RWPE2 (cell line): Measurements from ENCODE around the gene RPS16.
"Not testable (repeated sequence)": the region's sequence is repeated elsewhere in the genome, so short reads cannot be mapped to it uniquely, and the experiment has no call there.

Source experiments
- ATAC-seq: fragments of 200-7000 bp; cut with Tn5 transposase; 3 replicates; pipeline ENCODE4 v1.9.1; 2021; ENCODE audit warnings: low read depth
- DNase-seq: peaks from one replicate; pipeline ENCODE4 v3.0.0-alpha.2; 2020; ENCODE audit warnings: low spot score
- H3K27ac ChIP-seq: fragments of 450-650 bp; 2 replicates; pipeline ENCODE4 v1.5.1; 2017; ENCODE audit warnings: mild to moderate bottlenecking; ENCODE audit not compliant: poor library complexity, severe bottlenecking
- H3K27me3 ChIP-seq: fragments of 250-450 bp; sonication (Bioruptor Pico); 2 replicates; pipeline ENCODE4 v1.5.1; 2021; ENCODE audit warnings: mild to moderate bottlenecking, moderate library complexity; ENCODE audit not compliant: insufficient read depth, poor library complexity, severe bottlenecking
- H3K36me3 ChIP-seq: fragments of 250-450 bp; sonication (Bioruptor Pico); 2 replicates; pipeline ENCODE4 v1.5.1; 2020; ENCODE audit warnings: low read depth, mild to moderate bottlenecking, moderate library complexity
- H3K4me1 ChIP-seq: fragments of 250-450 bp; sonication (Bioruptor Pico); 2 replicates; pipeline ENCODE4 v1.5.1; 2021; ENCODE audit warnings: mild to moderate bottlenecking, moderate library complexity; ENCODE audit not compliant: insufficient read depth, poor library complexity, severe bottlenecking
- H3K4me3 ChIP-seq: fragments of 250-450 bp; sonication (Bioruptor Pico); 2 replicates; pipeline ENCODE4 v1.5.1; 2021; ENCODE audit warnings: mild to moderate bottlenecking, moderate library complexity; ENCODE audit not compliant: severe bottlenecking
- H3K9me3 ChIP-seq: fragments of 250-450 bp; sonication (Bioruptor Pico); 2 replicates; pipeline ENCODE4 v1.5.1; 2021; ENCODE audit warnings: mild to moderate bottlenecking, moderate library complexity; ENCODE audit not compliant: severe bottlenecking
- CTCF ChIP-seq: fragments of 450-650 bp; IDR thresholded peaks from one replicate; pipeline ENCODE4 v1.5.1; 2017; ENCODE audit warnings: mild to moderate bottlenecking, moderate library complexity; ENCODE audit not compliant: poor library complexity, severe bottlenecking

The RPS16 gene

GRCh38 chr19:39480337-39481228, 44.8 kb upstream of the RPS16 start, which contains the start of gene TIMM50:
TSS of gene TIMM50 (plus strand) at chr19:39480838. CDS start at chr19:39480854, 16 bp downstream.
- Histone ChIP-seq H3K9me3 (no peaks in the 10 kb centered on the region), H3K36me3 (peaks cover 38% of the 10 kb centered on the region), H3K4me1 (no peaks in the 10 kb centered on the region), H3K27me3 (no peaks in the 10 kb centered on the region), H3K4me3 (peak within 1 kb of the TSS; percentile 76), H3K27ac (peak within 1 kb of the TSS; percentile 56)
- peak; percentile 91 for ATAC-seq
- peak; percentile 98 for DNase-seq
- TF ChIP-seq CTCF = no peak

- H3K27ac ChIP-seq = peak overlapping the region; percentile 56
- H3K36me3 ChIP-seq = peaks cover 33% of the 10 kb centered on the region
- no peak for ATAC-seq
Measured at GRCh38 chr19:39479916-39480315, 44.2 kb upstream of the RPS16 start.

GRCh38 chr19:39479319-39479801, 43.6 kb upstream of the RPS16 start:
- not testable (repeated sequence) for DNase-seq, H3K4me1 ChIP-seq, H3K9me3 ChIP-seq, H3K27me3 ChIP-seq, H3K4me3 ChIP-seq, ATAC-seq
- Histone ChIP-seq H3K27ac (peak overlapping the region; percentile 56), H3K36me3 (peaks cover 32% of the 10 kb centered on the region)

More at GRCh38 chr19:39479916-39480315, 44.2 kb upstream of the RPS16 start:
- no peaks in the 10 kb centered on the region for H3K27me3 ChIP-seq
- H3K9me3 ChIP-seq = no peaks in the 10 kb centered on the region
- peak overlapping the region; percentile 76 for H3K4me3 ChIP-seq
- no peaks in the 10 kb centered on the region for H3K4me1 ChIP-seq
- no peak for DNase-seq
- no peak for TF ChIP-seq CTCF

GRCh38 chr19:39475748-39476147, 40.0 kb upstream of the RPS16 start:
- Histone ChIP-seq H3K4me3 (no peak overlapping the region), H3K4me1 (no peaks in the 10 kb centered on the region), H3K36me3 (peaks cover 49% of the 10 kb centered on the region), H3K9me3 (no peaks in the 10 kb centered on the region), H3K27ac (no peak overlapping the region), H3K27me3 (no peaks in the 10 kb centered on the region)
- no peak for DNase-seq
- no peak for TF ChIP-seq CTCF
- no peak for ATAC-seq

- H3K9me3 ChIP-seq = no peaks in the 10 kb centered on the region
- no peaks in the 10 kb centered on the region for H3K27me3 ChIP-seq
- peaks cover 65% of the 10 kb centered on the region for H3K36me3 ChIP-seq
- H3K4me3 ChIP-seq = no peak overlapping the region
- no peaks in the 10 kb centered on the region for H3K4me1 ChIP-seq
- DNase-seq = no peak
- peak; percentile 67 for ATAC-seq
- TF ChIP-seq CTCF = peak; percentile 73
- H3K27ac ChIP-seq = no peak overlapping the region
Measured at GRCh38 chr19:39474139-39474620, 38.4 kb upstream of the RPS16 start.
